Occipital lobe (tissue), 2 donors: ENCODE data around the gene RNASE4. TPM values are rescaled to one million over a fixed set of nuclear protein-coding genes. Genes with fewer than 3 reads are reported as not detected.
A peak's percentile ranks its signal among the peaks of the same experiment; 100 is the strongest.
"Not testable (repeated sequence)": the region's sequence is repeated elsewhere in the genome, so short reads cannot be mapped to it uniquely, and the experiment has no call there.

Experiments used
- DNase-seq: peaks from one replicate; lab custom pipeline; 2025; lab: John Stamatoyannopoulos, UW
- total RNA-seq: library from RNA; depleted of rRNA; stranded (reverse); fragments of >200 nt; gene quantifications from one replicate; pipeline ENCODE4 v1.2.3, GENCODE V29; 2014

RNASE4 gene, protein sequence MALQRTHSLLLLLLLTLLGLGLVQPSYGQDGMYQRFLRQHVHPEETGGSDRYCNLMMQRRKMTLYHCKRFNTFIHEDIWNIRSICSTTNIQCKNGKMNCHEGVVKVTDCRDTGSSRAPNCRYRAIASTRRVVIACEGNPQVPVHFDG
- total RNA-seq: 2.2 TPM

DNA sequence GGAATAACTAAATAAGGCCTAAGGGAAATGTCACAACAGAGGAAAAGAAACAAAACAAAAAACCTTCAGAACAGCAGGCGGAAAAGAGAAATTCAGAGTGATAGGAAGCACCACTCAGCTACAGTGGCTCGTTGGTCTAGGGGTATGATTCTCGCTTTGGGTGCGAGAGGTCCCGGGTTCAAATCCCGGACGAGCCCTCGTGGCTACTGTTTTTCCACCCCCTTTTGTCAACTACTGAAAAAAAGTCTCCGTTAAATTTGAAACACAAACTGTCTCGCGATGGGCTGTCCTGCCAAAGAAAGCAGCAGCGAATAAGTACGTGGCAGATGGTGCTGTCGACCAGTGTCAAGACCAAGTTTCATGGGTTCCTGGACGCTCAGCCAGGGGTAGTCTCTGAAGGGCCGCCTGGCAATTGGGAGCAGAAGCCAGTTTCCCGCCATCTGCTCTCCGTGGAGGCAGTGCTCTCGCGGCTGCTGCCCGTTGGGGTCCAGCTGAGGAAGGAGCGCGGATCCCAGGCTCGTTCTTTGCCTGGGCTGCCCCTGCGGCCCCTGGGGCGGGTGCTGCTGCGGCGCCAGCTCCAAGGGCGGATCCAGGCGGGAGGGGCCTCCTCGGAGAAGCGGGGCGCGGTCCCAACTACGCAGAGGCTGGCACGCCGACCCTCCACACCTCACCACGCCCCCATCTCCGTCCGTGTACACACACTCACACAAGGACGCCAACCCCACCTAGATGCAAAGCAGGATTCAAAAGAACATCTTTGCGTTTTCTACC lies at the start of gene RNASE4:
Gene RNASE4, plus strand, starts transcription at position 670 of the 771 bp plus-strand sequence. CDS start 14,812 bp downstream, outside the sequence.
- DNase-seq: peak; percentile 71

DNA sequence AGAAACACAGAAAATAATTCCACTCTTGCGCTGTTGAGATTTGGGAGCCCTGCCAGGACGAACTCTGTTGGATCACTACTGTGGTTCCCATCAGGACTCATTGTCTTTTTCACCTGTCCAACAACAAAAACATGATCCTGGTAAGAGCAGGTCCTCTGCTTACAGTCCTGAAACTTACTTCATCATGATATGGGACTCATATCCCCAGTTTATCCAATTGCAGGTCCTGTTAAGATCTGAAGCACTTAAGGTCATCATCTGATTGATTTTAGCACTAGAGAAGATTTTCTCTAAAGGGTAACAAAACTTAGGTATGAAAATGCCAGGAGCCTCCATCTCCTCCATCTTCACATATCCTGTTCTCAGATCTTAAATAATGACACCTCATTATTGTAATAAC lies 42.8 kb upstream of the RNASE4 start, which contains the start of gene OR6S1:
Gene OR6S1, minus strand, starts transcription at position 101 of the 400 bp plus-strand sequence. Its CDS starts 0 bp downstream, at position 101.
- DNase-seq: no peak

DNA sequence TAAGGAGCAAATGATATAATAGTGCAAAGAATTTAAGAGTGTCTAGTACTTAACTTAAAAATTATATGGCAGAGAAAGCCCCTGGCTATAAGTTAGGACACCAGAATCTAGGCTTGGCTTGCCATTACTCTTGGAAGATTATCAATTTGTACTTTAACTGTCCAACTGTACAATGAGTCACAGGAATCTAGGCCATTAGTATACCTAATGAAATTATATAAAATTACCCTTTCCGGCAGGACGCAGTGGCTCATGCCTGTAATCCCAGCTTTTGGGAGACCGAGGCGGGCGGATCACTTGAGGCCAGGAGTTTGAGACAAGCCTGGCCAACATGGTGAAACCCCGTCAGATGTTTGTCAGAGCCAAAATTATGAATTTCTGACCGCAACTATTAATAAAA lies 42.2 kb upstream of the RNASE4 start:
- no peak for DNase-seq

- DNase-seq: not testable (repeated sequence)
Measured at GRCh38 chr14:20642755-20643154, 41.6 kb upstream of the RNASE4 start.

- no peak for DNase-seq
Measured at GRCh38 chr14:20644520-20644919, 39.8 kb upstream of the RNASE4 start.

GRCh38 chr14:20645481-20645880 lies 38.9 kb upstream of the RNASE4 start:
- DNase-seq: no peak

- DNase-seq: no peak
Measured at GRCh38 chr14:20652996-20653975, 31.1 kb upstream of the RNASE4 start.

DNA sequence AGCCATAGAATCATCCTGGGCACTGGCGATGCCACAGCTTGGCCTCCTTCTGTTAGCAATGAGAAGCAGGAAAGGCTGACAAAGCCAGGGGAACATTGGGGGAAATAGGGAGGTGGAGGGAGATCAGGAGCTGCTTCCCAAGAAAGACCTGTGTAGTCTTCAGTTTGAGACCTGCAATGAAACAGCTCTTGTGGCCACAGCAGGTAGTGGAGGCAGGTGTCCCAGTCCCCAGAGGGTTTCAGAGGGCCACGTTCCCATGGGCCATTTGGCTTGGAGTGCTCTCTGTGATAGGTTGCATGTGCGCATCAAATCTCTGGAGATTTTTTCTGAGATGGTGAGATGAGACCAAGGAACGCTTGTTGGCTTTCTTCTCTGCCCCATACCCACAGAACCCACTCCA lies 28.5 kb upstream of the RNASE4 start:
- no peak for DNase-seq

- DNase-seq: no peak
Measured at GRCh38 chr14:20656274-20656673, 28.1 kb upstream of the RNASE4 start.

DNA sequence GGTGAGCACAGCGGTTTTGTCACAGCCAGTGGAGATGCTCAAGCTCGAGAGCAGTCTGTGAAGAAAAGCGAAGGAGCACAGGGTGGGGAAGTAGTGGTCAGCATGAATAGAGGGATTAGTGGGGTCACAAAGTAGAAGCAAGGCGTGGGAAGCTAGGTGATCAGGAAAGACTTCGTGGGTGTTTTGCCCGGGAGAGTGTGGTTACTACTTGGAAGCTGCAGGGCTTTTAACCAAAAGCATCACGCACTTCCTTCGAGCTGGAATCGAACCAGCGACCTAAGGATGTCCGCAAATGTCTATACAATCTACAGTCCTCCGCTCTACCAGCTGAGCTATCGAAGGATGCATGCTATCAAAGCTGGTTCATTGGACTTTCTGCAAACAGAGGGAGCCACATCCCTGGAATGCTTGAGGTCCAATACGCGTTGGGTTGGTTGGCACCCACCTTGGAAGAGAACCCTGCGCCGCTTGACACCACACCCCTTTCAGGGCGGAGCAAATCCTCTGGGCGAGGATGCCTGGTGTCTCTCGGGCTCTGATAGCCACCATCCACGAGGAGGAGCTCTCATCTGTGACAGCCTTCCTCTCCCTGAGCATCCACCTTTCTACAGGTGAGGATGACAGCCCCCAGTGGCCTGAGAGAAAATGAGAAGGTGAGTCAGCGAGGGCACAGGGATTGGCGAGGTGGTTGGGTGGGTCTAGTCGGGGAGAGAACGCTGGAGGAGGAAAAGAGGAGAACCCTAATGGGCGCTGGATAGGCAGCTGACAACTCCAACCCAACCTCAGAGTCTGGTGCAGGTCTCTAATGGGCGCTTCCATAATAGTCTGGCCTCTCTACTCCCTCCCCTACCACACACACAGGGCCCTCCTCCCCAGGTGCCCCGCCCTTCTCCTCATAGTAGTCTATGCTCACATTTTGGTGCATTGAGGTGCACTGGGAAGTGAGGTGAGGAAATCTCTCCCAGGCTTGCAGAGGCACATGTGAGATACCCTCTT lies 26.8 kb upstream of the RNASE4 start:
- DNase-seq: no peak

DNA sequence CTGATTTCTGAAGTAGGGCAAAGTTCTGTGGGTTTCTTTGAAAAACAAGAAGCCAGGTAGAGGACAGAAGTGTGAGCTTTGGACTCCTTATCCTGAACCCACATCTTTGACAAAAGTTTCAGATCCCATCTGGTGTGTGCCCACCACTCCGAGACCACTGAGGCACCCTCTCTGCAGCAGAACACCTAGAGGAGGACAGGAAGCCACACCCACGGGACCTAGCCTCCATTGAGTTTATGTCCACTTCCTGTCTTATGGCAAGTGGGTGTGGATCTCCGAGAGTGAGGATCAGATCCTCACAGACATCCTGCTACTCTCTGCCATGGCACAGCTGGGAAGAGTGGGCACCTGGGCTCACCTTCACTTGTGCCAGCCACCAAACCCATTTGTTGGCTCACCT lies 26.1 kb upstream of the RNASE4 start:
- no peak for DNase-seq

GRCh38 chr14:20659336-20659735 lies 25.0 kb upstream of the RNASE4 start:
- no peak for DNase-seq

DNA sequence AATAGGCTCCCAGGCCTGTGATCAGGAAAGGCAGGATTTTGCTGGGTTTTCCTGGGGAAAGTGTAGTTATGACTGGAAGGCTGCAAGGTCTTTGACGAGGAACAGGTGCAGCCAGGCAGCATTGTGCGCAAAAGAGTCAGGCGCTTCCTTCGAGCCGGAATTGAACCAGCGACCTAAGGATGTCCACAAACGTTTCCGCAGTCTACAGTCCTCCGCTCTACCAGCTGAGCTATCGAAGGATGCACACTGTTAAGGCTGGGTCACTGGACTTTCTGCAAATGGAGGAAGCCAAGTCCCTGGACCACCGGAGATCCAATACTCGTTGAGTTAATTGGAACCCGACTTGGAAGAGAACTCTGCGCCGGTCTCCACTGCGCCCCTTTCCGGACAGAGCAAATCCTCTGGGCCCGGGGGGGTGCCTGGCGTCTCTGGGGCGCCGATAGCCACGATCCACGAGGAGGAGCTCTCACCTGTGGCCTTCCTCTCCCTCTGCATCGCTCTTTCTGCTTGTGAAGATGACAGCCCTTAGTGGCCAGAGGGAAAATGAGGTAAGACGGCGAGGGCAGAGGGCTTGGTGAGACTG lies 24.5 kb upstream of the RNASE4 start:
- DNase-seq: no peak

DNA sequence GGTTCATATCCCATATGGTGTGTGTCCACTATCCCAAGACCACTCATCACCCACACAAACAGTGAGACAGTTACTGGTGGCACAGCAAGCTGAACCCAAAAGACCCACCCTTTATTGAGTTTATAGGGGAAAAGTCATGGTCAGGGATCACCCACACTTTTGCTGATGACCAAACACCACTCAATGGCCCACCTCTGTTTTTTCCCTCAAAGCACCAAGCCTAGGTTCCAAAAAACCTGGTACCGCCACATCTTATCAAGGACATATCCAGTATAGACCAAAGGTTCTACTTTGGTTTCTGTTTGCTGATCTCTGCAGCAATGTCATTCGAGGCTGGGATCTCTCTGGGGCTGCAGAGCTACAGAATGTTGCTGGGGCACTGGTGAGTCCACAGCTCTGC lies 23.2 kb upstream of the RNASE4 start:
- DNase-seq: no peak

DNA sequence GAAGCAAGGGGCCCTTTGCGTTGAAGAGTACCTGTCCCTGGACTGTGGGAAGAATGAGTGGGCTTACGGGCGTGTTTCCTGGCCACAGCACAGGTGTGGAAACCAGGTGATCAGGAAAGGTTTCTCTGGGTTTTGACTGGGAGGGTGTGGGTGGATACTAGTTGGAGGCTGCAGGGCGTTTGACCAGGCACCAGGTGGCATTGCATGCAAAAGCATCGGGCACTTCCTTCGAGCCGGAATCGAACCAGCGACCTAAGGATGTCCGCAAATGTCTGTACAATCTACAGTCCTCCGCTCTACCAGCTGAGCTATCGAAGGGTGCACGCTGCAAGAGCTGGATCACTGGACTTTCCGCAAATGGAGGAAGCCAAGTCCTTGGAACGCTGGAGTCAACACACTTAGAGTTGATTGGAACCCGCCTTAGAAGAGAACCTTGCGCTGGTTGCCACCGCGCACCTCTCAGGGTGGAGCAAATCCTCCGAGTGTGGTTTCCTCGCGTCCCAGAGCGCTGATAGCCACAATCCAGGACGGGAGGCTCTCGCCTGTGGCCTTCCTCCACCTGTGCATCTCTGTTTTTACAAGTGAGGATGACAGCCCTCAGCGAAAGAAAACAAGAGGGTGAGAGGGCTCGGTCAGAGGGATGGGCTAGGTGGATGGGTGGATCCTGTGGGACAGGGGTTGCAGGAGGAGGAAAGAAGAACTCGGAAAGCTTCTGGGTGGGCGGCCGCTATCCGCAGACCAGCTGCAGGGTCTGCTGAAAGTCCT lies 21.2 kb upstream of the RNASE4 start:
- no peak for DNase-seq

DNA sequence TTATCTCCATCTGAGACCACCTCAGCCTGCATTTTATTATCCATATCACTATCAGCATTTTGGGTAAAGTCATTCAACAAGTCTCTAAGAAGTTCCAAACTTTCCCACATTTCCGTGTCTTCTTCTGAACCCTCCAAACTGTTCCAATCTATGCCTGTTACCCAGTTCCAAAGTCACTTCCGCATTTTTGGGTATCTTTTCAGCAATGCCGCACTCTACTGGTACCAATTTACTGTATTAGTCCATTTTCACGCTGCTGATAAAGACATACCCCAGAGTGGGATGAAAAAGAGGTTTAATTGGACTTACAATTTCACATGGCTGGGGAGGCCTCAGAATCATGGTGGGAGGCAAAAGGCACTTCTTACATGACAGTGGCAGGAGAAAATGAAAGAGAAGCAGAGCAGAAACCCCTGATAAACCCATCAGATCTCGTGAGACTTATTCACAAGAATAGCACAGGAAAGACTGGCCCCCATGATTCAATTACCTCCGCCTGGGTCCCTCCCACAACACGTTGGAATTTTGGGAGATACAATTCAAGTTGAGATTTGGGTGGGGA lies 17.9 kb upstream of the RNASE4 start:
- DNase-seq: not testable (repeated sequence)

- no peak for DNase-seq
Measured at GRCh38 chr14:20667957-20668356, 16.4 kb upstream of the RNASE4 start.

- no peak for DNase-seq
Measured at GRCh38 chr14:20668969-20669368, 15.4 kb upstream of the RNASE4 start.

GRCh38 chr14:20671597-20672283 lies 12.6 kb upstream of the RNASE4 start:
- DNase-seq: no peak
